Smooth muscle cell of the brain vasculature (primary cell): ENCODE results near the gene CLEC3B.
"Not testable (repeated sequence)": the region's sequence is repeated elsewhere in the genome, so short reads cannot be mapped to it uniquely, and the experiment has no call there.

ENCODE experiments used
- DNase-seq: peaks from one replicate; pipeline ENCODE4 v3.0.0-alpha.2; 2012; ENCODE audit warnings: low read depth, low spot score

Gene CLEC3B

GRCh38 chr3:45066109-45066801 lies 40.2 kb downstream of the CLEC3B start:
- DNase-seq: no peak

- no peak for DNase-seq
Observed at GRCh38 chr3:45067486-45067885, 41.4 kb downstream of the CLEC3B start.

- DNase-seq: no peak
Observed at GRCh38 chr3:45067941-45068340, 41.8 kb downstream of the CLEC3B start.

GRCh38 chr3:45071075-45071474 lies 45.0 kb downstream of the CLEC3B start:
- DNase-seq: no peak

- no peak for DNase-seq
Observed at GRCh38 chr3:45075821-45076625, 49.9 kb downstream of the CLEC3B start.

- DNase-seq: not testable (repeated sequence)
Observed at GRCh38 chr3:45078256-45078655, 52.2 kb downstream of the CLEC3B start.

GRCh38 chr3:45078910-45079522 lies 52.9 kb downstream of the CLEC3B start:
- DNase-seq: no peak

- DNase-seq: no peak
Observed at GRCh38 chr3:45079715-45080114, 53.6 kb downstream of the CLEC3B start.

GRCh38 chr3:45080824-45081223 lies 54.7 kb downstream of the CLEC3B start:
- DNase-seq: no peak

GRCh38 chr3:45081506-45082141 lies 55.5 kb downstream of the CLEC3B start:
- no peak for DNase-seq

- peak; percentile 77 for DNase-seq
Observed at GRCh38 chr3:45082142-45082538, 56.0 kb downstream of the CLEC3B start.

- no peak for DNase-seq
Observed at GRCh38 chr3:45083023-45083422, 56.9 kb downstream of the CLEC3B start.

- no peak for DNase-seq
Observed at GRCh38 chr3:45084361-45084760, 58.3 kb downstream of the CLEC3B start.

- DNase-seq: peak; percentile 83
Observed at GRCh38 chr3:45084820-45085816, 59.0 kb downstream of the CLEC3B start.
